ENCODE results near the gene FBXW9.
"Not testable (repeated sequence)": the region's sequence is repeated elsewhere in the genome, so short reads cannot be mapped to it uniquely, and the experiment has no call there.

FBXW9 gene

GRCh38 chr19:12660980-12661379, 35.5 kb downstream of the FBXW9 start:
- in situ Hi-C loops (cut with MboI; ENCODE audit: low sequenced_read_pairs): no loop called here

- in situ Hi-C loops (cut with MboI; ENCODE audit: low sequenced_read_pairs): no loop called here
Measured at GRCh38 chr19:12657966-12658365, 38.5 kb downstream of the FBXW9 start.

GRCh38 chr19:12656899-12657571, 39.4 kb downstream of the FBXW9 start:
- in situ Hi-C loops (cut with MboI; ENCODE audit: low sequenced_read_pairs): no loop called here

- in situ Hi-C loops (cut with MboI; ENCODE audit: low sequenced_read_pairs): no loop called here
Measured at GRCh38 chr19:12655546-12655945, 40.9 kb downstream of the FBXW9 start.

DNA sequence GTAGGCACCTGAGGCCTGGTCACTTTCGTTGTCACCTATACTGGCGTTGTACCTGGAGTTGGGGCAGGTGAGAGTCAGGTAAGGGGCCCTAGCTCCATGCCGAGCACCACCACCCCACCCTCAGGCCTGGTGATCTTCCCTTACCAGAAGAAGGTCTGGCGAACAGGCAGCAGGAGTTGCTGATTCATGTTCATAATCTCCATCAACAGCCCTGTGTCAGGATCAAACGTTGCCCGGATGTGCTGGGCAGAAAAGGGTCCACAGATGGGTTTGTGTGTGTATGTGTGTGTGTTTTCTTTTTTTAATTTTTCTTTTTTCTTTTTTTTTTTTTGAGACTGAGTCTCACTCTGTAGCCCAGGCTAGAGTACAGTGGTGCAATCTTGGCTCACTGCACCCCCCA, 44.2 kb downstream of the FBXW9 start:
- in situ Hi-C loops (cut with MboI; ENCODE audit: low sequenced_read_pairs): no loop called here

DNA sequence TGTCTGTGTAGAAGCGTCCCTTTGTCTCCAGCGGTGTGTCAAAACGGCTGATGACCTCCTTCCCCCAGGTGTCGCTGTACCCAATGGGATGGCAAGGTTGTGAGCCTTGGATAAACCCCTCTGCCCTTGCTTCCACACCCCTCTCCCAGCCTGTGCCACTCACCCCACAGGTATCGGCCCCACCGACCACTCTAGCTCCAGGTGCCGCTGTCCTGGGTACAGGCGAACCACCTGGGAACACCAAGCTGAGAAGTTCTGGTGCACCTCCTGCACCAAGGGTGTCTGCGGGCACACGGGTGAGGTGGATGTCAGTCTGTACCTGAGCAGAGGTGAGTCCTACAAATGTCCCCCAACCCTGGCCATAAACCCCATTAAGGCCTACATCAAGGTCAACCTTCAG, 46.5 kb downstream of the FBXW9 start:
- in situ Hi-C loops (cut with MboI; ENCODE audit: low sequenced_read_pairs): no loop called here

DNA sequence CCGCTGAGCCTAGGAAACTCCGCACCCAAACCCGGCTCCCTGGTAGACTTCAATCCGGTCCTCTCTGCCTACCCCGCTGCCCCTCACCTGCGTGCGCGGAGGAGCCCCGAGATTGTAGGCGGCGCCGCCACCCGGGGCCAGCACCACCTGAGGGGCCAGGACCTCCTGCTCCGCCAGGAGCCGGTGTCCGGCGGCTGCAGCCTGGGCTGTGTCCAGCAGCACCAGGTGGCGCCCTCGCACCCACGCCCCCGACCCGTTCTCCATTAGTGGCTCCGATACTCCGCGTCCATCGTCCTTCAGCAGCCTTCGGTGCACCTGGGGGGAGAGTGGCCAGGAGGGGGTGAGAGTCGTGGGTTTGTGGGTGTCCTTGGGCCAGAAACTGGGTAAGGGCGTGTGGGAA, 48.3 kb downstream of the FBXW9 start:
- in situ Hi-C loops (cut with MboI; ENCODE audit: low sequenced_read_pairs): no loop called here

DNA sequence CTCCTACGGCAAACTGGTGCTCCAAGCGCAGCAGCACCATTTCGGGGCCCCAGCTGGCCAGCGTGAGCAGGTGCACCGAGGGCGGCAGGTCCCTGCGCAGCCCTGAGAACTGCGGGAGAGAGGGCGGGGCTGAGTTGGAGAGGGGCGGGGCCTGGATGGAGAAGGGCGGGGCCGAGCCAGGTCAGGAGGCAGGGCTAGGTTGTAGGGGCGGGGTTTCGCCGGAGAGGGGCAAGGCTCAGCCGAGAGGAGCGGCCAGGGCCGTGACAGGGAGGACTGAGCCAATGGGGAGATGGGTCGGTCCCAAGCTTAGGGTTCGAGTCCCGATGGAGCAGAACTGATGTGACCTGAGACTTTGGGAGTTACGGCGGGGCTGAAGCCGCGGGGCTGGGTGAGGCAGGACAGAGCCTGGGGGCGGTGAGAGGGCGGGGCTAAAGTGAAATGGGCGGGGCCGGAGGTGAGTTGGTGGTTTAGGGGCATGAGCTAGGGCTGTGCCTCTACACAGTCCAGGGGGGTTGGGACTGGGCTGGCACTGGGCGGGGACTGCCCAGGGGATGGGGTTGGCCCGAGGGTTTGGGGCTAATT, 48.9 kb downstream of the FBXW9 start:
- in situ Hi-C loops (cut with MboI; ENCODE audit: low sequenced_read_pairs): no loop called here

GRCh38 chr19:12647047-12647446, 49.4 kb downstream of the FBXW9 start:
- in situ Hi-C loops (cut with MboI; ENCODE audit: low sequenced_read_pairs): no loop called here

- in situ Hi-C loops (cut with MboI; ENCODE audit: low sequenced_read_pairs): no loop called here
Measured at GRCh38 chr19:12646551-12646950, 49.9 kb downstream of the FBXW9 start.

- in situ Hi-C loops (cut with MboI; ENCODE audit: low sequenced_read_pairs): not testable (repeated sequence)
Measured at GRCh38 chr19:12643716-12644115, 52.7 kb downstream of the FBXW9 start.

DNA sequence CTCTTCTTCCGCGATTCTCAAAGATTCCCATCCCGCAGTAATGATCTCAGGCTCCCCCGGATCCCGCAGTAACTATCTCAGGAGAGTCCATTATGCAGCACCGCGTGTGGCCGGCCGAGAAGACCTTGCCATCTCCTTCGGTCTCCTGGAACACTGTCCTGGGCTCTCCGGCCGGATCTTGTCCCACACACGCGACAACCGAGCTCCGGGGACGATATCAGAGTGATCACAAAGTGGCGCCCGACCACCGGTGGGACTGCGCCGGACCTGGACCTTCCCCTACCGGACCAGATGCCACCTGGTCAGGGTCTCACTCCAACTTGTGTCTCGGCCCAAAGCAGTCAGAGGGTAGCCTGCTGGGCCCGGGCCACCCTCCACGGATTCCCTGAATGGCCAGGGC, 53.9 kb downstream of the FBXW9 start:
- in situ Hi-C loops (cut with MboI; ENCODE audit: low sequenced_read_pairs): no loop called here

GRCh38 chr19:12641456-12641855, 55.0 kb downstream of the FBXW9 start:
- in situ Hi-C loops (cut with MboI; ENCODE audit: low sequenced_read_pairs): no loop called here

DNA sequence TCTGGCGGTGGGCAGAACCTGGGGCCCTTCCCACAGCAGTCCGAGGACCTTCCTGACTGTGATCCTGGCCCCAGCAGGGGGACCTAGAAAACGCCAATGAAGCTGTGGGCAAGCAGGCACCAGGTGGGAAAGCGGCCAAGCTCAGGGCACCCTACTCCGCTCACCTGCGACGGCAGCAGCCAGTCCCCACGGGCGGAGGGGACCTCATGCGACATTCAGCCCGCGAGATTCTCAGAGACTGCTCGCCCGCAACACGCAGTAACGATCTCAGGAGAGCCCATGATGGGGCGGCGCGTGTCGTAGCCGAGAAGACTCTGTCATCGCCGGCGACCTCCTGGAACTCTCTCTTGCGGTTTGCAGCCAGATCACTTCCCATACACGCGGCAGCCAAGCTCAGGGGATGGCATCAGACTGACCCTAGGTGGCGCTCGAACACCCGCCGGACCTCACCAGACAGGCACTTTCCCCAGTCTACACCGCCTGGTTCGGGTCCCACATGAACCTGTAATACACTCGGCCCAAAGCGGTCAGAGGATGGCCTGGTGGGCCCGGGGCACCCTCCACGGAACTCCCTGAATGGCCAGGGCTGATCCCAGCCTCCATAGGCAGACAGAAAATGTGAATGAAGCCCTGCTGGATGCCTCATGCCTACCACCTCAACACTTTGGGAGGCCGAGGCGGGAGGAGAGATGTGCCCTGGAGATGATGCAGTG, 56.4 kb downstream of the FBXW9 start:
- in situ Hi-C loops (cut with MboI; ENCODE audit: low sequenced_read_pairs): no loop called here

All from HL-60/S4 (cell line).